H1 (cell line): ENCODE results near the gene MEF2D. TPM values are rescaled to one million over a fixed set of nuclear protein-coding genes. Genes with fewer than 3 reads are reported as not detected.
A peak's percentile ranks its signal among the peaks of the same experiment; 100 is the strongest.

Experiments
- ASH2L ChIP-seq: fragments of 200-600, 300-600 bp; sonication (generic); IDR thresholded peaks from one replicate; pipeline ENCODE4 v1.7.1; 2017; ENCODE audit warnings: low read length
- BACH1 ChIP-seq: IDR thresholded peaks from 2 replicates; pipeline ENCODE4 v1.6.1; 2012; ENCODE audit warnings: low read length, improper control_type of control experiment
- CBX5 ChIP-seq: fragments of 300-800, 300-1000 bp; sonication (generic); IDR thresholded peaks from 2 replicates; pipeline ENCODE4 v1.7.1; 2016; ENCODE audit warnings: antibody characterized with exemption, low read length, low read depth
- CBX8 ChIP-seq: fragments of 300-800, 300-1000 bp; sonication (generic); IDR thresholded peaks from 2 replicates; pipeline ENCODE4 v1.7.1; 2016; ENCODE audit warnings: low read depth, low read length, borderline replicate concordance
- CHD1 ChIP-seq: IDR thresholded peaks from 2 replicates; pipeline ENCODE4 v1.6.1; 2012; ENCODE audit warnings: low read depth, low read length, improper control_type of control experiment
- EGR1 ChIP-seq: IDR thresholded peaks from 2 replicates; pipeline ENCODE4 v1.6.1; 2011; ENCODE audit warnings: low read depth, low read length, borderline replicate concordance
- GABPA ChIP-seq: IDR thresholded peaks from 2 replicates; pipeline ENCODE4 v1.6.1; 2011; ENCODE audit warnings: mild to moderate bottlenecking, low read length, moderate library complexity, borderline replicate concordance; ENCODE audit not compliant: insufficient read depth
- GTF2F1 ChIP-seq: IDR thresholded peaks from 2 replicates; pipeline ENCODE4 v1.6.1; 2012; ENCODE audit warnings: low read depth, low read length, improper control_type of control experiment, borderline replicate concordance
- HDAC2 ChIP-seq, 2 experiments: fragments of 300-600 bp in 1 of 2; sonication (generic) in 1 of 2; IDR thresholded peaks; 2 replicates each; pipeline ENCODE4 v1.6.1; 2011 to 2012; ENCODE audit warnings: low read depth in 2 of 2, low read length in 2 of 2, mild to moderate bottlenecking in 2 of 2, moderate library complexity in 2 of 2, borderline replicate concordance in 1 of 2, inconsistent platforms in 1 of 2
- JUN ChIP-seq: IDR thresholded peaks from 2 replicates; pipeline ENCODE4 v1.6.1; 2011; ENCODE audit warnings: low read depth, mild to moderate bottlenecking, improper control_type of control experiment, low read length
- KDM4A ChIP-seq: IDR thresholded peaks from one replicate; pipeline ENCODE4 v1.7.1; 2012; ENCODE audit warnings: low read depth, mild to moderate bottlenecking, moderate library complexity, low read length, inconsistent platforms; ENCODE audit not compliant: severe bottlenecking
- KDM5A ChIP-seq: fragments of 200-600 bp; IDR thresholded peaks from 2 replicates; pipeline ENCODE4 v1.7.1; 2012; ENCODE audit warnings: mild to moderate bottlenecking, low read length, inconsistent platforms, mixed read lengths
- NANOG ChIP-seq: IDR thresholded peaks from 2 replicates; pipeline ENCODE4 v1.6.1; 2011; ENCODE audit warnings: low read length, low read depth, mild to moderate bottlenecking, inconsistent platforms; ENCODE audit not compliant: insufficient read depth, poor library complexity, severe bottlenecking
- NRF1 ChIP-seq: IDR thresholded peaks from 2 replicates; pipeline ENCODE4 v1.6.1; 2011; ENCODE audit warnings: mild to moderate bottlenecking, low read depth, low read length, improper control_type of control experiment
- POU5F1 ChIP-seq: IDR thresholded peaks from 2 replicates; pipeline ENCODE4 v1.6.1; 2011; ENCODE audit warnings: low read depth, mild to moderate bottlenecking, low read length, moderate library complexity
- SIX5 ChIP-seq: IDR thresholded peaks from 2 replicates; pipeline ENCODE4 v1.6.1; 2011; ENCODE audit warnings: mild to moderate bottlenecking, low read depth, low read length
- SRF ChIP-seq: IDR thresholded peaks from 2 replicates; pipeline ENCODE4 v1.6.1; 2011; ENCODE audit warnings: mild to moderate bottlenecking, low read depth, low read length, moderate library complexity
- polyA plus RNA-seq, 7 experiments: library from polyadenylated mRNA; depleted of rRNA in 3 of 7; stranded (reverse) in 5 of 7; unstranded in 2 of 7; fragments of >200 nt in 5 of 7; fragments of 200-250 nt in 2 of 7; gene quantifications; 1 replicate in 5 of 7; 2 replicates in 1 of 7; 4 replicates in 1 of 7; pipeline versions ENCODE4 v1.2.1 to v1.2.3, GENCODE V29; 2011 to 2013; ENCODE audit warnings: missing spikeins in 2 of 7, mixed read lengths in 2 of 7
- total RNA-seq: library from RNA; stranded (reverse); fragmentation: NEBNext Ultra II Directional; extraction: Animal tissue kit (Norgen Biotek cat#: 25700); gene quantifications from 2 replicates; pipeline ENCODE4 v1.2.1, GENCODE V29; 2021
- TF ChIP-seq, protein P1 (sequence below): IDR thresholded peaks from 2 replicates; pipeline ENCODE4 v1.6.1; 2012; ENCODE audit warnings: inconsistent platforms
- TF ChIP-seq, protein P2 (sequence below): IDR thresholded peaks from 2 replicates; pipeline ENCODE4 v1.6.1; 2012; ENCODE audit warnings: low read length, inconsistent platforms
- TF ChIP-seq, protein P3 (sequence below): IDR thresholded peaks from 2 replicates; pipeline ENCODE4 v1.6.1; 2011; ENCODE audit warnings: low read length, improper control_type of control experiment

MEF2D gene
- total and polyA plus RNA-seq, 2 of the 8 experiments (the other 6 are each of a cell fraction or from before 2014, with no cell fraction given) = 17.3 to 20.3 TPM

DNA sequence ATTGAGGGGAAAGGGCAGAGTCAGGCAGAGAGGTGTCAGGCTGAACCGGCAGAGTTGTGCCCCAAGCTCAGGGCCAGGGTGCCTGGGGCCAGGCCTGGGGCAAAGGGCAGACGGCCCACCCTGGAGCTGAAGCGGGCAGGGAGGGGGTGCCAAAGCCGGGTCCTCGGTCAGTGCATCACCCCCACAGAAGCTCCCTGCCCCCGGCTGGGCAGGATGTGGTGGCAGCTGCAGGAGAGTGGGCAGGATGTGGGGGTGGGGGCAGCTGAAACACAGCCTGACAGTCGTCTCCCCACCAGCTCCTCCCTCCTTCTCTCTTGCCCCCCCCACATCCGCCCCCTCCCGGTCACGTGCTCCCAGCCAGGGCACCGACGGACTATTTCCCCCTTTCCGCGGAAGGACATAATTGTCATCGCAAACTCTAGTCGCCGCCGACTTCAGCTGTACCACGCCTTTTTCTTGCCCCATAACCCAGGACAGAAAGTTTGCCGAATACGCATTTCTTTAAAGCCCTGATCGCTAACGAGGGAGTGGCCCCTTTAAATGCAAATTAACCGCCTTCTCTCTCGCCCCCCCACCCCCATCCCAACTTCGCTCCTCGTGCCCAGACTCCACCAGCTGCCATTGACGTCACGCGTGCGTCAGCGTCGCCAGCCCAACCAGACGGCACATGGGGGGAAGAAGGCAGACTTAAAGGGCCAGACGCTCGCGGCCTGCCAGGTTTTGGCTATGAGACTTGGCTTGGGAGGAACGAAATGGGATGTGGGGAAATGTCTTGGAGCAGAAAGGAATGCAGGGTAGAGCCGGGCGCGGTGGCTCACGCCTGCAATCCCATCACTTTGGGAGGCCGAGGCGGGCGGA, 4.5 kb upstream of the MEF2D start (continued):
- TF ChIP-seq NRF1 (no peak), SRF (no peak), EGR1 (no peak; the same call in 1 of the 2 replicates), CHD1 (no peak), SIX5 (no peak), HDAC2 (IDR thresholded peaks at IDR 0.05; ENCODE audit: borderline replicate concordance in 1 of 2, low read depth in 2 of 2, low read length in 2 of 2) (no peak), CBX5 (no peak), GTF2F1 (0 out of 2 replicates have a peak, but pooled peaks have one; percentile 37), GABPA (no peak), KDM4A (no peak), CBX8 (no peak), JUN (no peak), BACH1 (no peak), POU5F1 (no peak), NANOG (no peak), ASH2L (peak; percentile 88), KDM5A (no peak)
- TF ChIP-seq, protein P1, sequence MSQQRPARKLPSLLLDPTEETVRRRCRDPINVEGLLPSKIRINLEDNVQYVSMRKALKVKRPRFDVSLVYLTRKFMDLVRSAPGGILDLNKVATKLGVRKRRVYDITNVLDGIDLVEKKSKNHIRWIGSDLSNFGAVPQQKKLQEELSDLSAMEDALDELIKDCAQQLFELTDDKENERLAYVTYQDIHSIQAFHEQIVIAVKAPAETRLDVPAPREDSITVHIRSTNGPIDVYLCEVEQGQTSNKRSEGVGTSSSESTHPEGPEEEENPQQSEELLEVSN = peak; percentile 99
- TF ChIP-seq, protein P2, sequence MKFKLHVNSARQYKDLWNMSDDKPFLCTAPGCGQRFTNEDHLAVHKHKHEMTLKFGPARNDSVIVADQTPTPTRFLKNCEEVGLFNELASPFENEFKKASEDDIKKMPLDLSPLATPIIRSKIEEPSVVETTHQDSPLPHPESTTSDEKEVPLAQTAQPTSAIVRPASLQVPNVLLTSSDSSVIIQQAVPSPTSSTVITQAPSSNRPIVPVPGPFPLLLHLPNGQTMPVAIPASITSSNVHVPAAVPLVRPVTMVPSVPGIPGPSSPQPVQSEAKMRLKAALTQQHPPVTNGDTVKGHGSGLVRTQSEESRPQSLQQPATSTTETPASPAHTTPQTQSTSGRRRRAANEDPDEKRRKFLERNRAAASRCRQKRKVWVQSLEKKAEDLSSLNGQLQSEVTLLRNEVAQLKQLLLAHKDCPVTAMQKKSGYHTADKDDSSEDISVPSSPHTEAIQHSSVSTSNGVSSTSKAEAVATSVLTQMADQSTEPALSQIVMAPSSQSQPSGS = peak; percentile 71; the same call in 1 of the 2 replicates
- TF ChIP-seq, protein P3, sequence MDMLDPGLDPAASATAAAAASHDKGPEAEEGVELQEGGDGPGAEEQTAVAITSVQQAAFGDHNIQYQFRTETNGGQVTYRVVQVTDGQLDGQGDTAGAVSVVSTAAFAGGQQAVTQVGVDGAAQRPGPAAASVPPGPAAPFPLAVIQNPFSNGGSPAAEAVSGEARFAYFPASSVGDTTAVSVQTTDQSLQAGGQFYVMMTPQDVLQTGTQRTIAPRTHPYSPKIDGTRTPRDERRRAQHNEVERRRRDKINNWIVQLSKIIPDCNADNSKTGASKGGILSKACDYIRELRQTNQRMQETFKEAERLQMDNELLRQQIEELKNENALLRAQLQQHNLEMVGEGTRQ = peak; percentile 70
